PC-3 (cell line): ENCODE results near the gene HS3ST4. TPM values are rescaled to one million over a fixed set of nuclear protein-coding genes. Genes with fewer than 3 reads are reported as not detected.

Source experiments
- ATAC-seq: fragments of 200-7000 bp; cut with Tn5 transposase; 2 replicates; pipeline ENCODE4 v1.9.1; 2020; ENCODE audit warnings: mild to moderate bottlenecking, moderate library complexity
- BruUV-seq: library from RNA; stranded (reverse); fragments of 400-500 nt; replicated peaks from 2 replicates; lab custom pipeline; 2021; lab: Mats Ljungman, UMichigan
- CTCF ChIA-PET: fragments of 300-600 bp; sonication (Branson Sonifier 250); formaldehyde crosslinking; loops from one replicate; lab custom pipeline; 2022; ENCODE audit warnings: antibody characterized with exemption; lab: Charles Lee
- POLR2A ChIA-PET: fragments of 300-600 bp; sonication (Branson Sonifier 250); formaldehyde crosslinking; loops from one replicate; lab custom pipeline; 2022; ENCODE audit warnings: antibody characterized with exemption; ENCODE audit not compliant: unreplicated experiment; lab: Charles Lee
- DNase-seq: peaks from one replicate; pipeline ENCODE4 v3.0.0-alpha.2; 2015
- H2AFZ ChIP-seq: fragments of 300-600 bp; sonication (generic); 2 replicates; pipeline ENCODE4 v1.6.0; 2016; ENCODE audit warnings: antibody characterized with exemption, low read length
- H3F3A ChIP-seq: fragments of 300-600 bp; sonication (generic); one replicate; pipeline ENCODE4 v1.6.0; 2017; ENCODE audit warnings: antibody characterized with exemption, low read length, control low read depth, mild to moderate bottlenecking; ENCODE audit not compliant: unreplicated experiment
- H3K27ac ChIP-seq: fragments of 300-600 bp; sonication (generic); 2 replicates; pipeline ENCODE4 v1.5.1; 2016; ENCODE audit warnings: mild to moderate bottlenecking, low read length
- H3K27me3 ChIP-seq: fragments of 300-600 bp; sonication (generic); 2 replicates; pipeline ENCODE4 v1.6.1; 2016; ENCODE audit warnings: low read length, mixed read lengths
- H3K36me3 ChIP-seq: fragments of 300-600 bp; sonication (generic); 2 replicates; pipeline ENCODE4 v1.6.1; 2016; ENCODE audit warnings: low read depth, mixed run types, low read length, mixed read lengths
- H3K4me1 ChIP-seq: fragments of 300-600 bp; sonication (generic); 2 replicates; pipeline ENCODE4 v1.5.1; 2016; ENCODE audit warnings: low read length; ENCODE audit not compliant: insufficient read depth
- H3K4me2 ChIP-seq: fragments of 300-600 bp; sonication (generic); 2 replicates; pipeline ENCODE4 v1.6.0; 2016; ENCODE audit warnings: low read length
- H3K4me3 ChIP-seq: fragments of 300-600 bp; sonication (generic); 2 replicates; pipeline ENCODE4 v1.5.1; 2016; ENCODE audit warnings: mild to moderate bottlenecking, low read length, mixed read lengths
- H3K79me2 ChIP-seq: fragments of 300-600 bp; sonication (generic); 2 replicates; pipeline ENCODE4 v1.6.1; 2017; ENCODE audit warnings: low read length, mixed read lengths
- H3K9ac ChIP-seq: fragments of 300-600 bp; sonication (generic); 2 replicates; pipeline ENCODE4 v1.6.0; 2016; ENCODE audit warnings: mild to moderate bottlenecking, low read length
- H3K9me2 ChIP-seq: fragments of 300-600 bp; sonication (generic); replicated peaks from 2 replicates; pipeline ENCODE4 v1.6.1; 2016; ENCODE audit warnings: mixed run types, low read length, mixed read lengths
- H3K9me3 ChIP-seq: fragments of 300-600 bp; sonication (generic); 2 replicates; pipeline ENCODE4 v1.6.1; 2016; ENCODE audit warnings: low read length, mixed read lengths
- H4K20me1 ChIP-seq: fragments of 300-600 bp; sonication (generic); 2 replicates; pipeline ENCODE4 v1.6.1; 2016; ENCODE audit warnings: low read length, mixed read lengths
- CTCF ChIP-seq: fragments of 300-600 bp; sonication (generic); conservative IDR thresholded peaks from 2 replicates; pipeline ENCODE4 v1.5.1; 2017; ENCODE audit warnings: antibody characterized with exemption, low read depth, mild to moderate bottlenecking, low read length
- EZH2 ChIP-seq: fragments of 300-600 bp; sonication (generic); IDR thresholded peaks from one replicate; pipeline ENCODE4 v1.6.1; 2017; ENCODE audit warnings: antibody characterized with exemption, mild to moderate bottlenecking, low read length; ENCODE audit not compliant: unreplicated experiment
- EZH2phosphoT487 ChIP-seq: fragments of 300-600 bp; sonication (generic); IDR thresholded peaks from 2 replicates; pipeline ENCODE4 v1.6.1; 2018; ENCODE audit warnings: mild to moderate bottlenecking, antibody characterized with exemption, low read length, borderline replicate concordance
- intact Hi-C: fragments of 100-400 bp; cut with micrococcal nuclease; formaldehyde crosslinking; loops from 2 replicates; pipeline ENCODE4 v1.9.0; 2023
- total RNA-seq: library from RNA; depleted of rRNA; stranded (reverse); fragments of >200 nt; gene quantifications from 2 replicates; pipeline ENCODE4 v1.2.3, GENCODE V29; 2014

HS3ST4 gene
- total RNA-seq, 1 experiment from 2014 or later, result not detected

DNA sequence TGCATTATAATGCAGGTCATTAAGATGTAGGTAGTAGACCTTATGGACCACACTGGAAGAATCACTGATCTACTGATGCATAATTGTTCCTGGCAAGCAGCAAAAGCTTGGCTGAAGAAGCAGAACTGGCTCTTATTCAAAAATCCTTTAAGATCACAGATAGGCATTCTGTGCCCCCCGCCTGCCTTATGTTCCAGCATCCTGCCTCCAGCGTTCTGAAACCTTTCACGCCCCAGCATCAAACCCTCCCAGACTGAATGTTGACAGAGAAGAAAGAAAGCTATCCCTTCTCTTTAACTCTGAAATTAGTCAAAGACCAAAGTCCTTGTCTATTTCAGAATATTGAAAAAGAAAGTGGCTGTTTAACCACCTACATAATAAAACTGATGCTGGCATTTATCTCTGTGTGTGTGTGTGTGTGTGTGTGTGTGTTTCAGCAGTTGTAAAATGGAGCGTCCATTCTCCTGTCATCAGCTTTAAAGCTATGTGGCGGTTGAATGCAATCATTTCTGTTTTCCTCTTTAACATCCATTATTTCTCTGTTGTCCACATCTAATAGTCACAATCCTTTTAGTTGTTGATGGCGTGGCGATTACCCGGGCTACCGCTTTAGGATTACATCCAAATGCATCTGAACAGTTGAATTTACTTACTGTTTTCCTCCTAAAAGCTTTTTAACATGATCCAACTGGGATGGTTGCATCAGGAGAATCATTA, 350.4 kb downstream of the HS3ST4 start:
- H4K20me1 ChIP-seq, result no peaks in the 10 kb centered on the region
- no peaks in the 10 kb centered on the region for H3K9me2 ChIP-seq
- no peaks in the 10 kb centered on the region for H3K27me3 ChIP-seq
- DNase-seq (no peak), ATAC-seq (no peak)
- no peaks in the 10 kb centered on the region for H3K4me1 ChIP-seq
- no peaks in the 10 kb centered on the region for H3K36me3 ChIP-seq
- no peaks in the 10 kb centered on the region for H3K79me2 ChIP-seq
- CTCF ChIA-PET, result no interaction called here
- H2AFZ ChIP-seq, result no peak overlapping the region
- no peak overlapping the region for H3K9ac ChIP-seq
- H3K4me3 ChIP-seq, result no peak overlapping the region
- POLR2A ChIA-PET, result no interaction called here
- no TSS peak for BruUV-seq
- H3K27ac ChIP-seq, result no peak overlapping the region
- TF ChIP-seq CTCF (no peak), EZH2 (no peak), EZH2phosphoT487 (no peak)
- H3F3A ChIP-seq, result no peaks in the 10 kb centered on the region
- no peak overlapping the region for H3K4me2 ChIP-seq
- intact Hi-C loops, result no loop called here
- H3K9me3 ChIP-seq, result no peaks in the 10 kb centered on the region

DNA sequence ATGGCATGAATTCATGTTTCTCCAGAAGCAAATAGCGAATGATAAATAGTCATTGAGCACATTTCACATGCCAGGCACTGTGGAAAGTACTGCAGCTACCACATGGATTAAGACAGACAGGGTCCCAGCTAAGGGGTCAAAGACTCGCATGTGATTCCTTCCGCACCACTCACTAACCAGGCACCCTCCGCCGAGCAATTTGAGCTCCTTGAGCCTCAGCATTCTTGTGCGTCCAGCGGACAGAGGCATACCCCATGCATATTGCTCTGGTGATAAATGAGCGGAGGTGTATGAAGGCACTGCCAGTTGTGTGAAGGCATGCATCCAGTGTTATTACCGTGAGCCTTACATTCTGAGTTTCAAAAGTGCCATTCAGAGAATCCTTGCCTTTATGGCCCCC, 358.7 kb downstream of the HS3ST4 start:
- Histone ChIP-seq H3K9me3 (no peaks in the 10 kb centered on the region), H3K4me2 (no peak overlapping the region), H3K4me3 (no peak overlapping the region), H3K27me3 (no peaks in the 10 kb centered on the region), H3K9ac (no peak overlapping the region), H3K9me2 (no peaks in the 10 kb centered on the region), H3K79me2 (no peaks in the 10 kb centered on the region), H2AFZ (no peak overlapping the region), H3K4me1 (no peaks in the 10 kb centered on the region), H3K36me3 (no peaks in the 10 kb centered on the region), H4K20me1 (no peaks in the 10 kb centered on the region), H3F3A (no peaks in the 10 kb centered on the region), H3K27ac (no peak overlapping the region)
- no TSS peak for BruUV-seq
- DNase-seq (no peak), ATAC-seq (no peak)
- ChIA-PET POLR2A (no interaction called here), CTCF (no interaction called here)
- TF ChIP-seq EZH2phosphoT487 (no peak), CTCF (no peak), EZH2 (no peak)
- intact Hi-C loops, result no loop called here

DNA sequence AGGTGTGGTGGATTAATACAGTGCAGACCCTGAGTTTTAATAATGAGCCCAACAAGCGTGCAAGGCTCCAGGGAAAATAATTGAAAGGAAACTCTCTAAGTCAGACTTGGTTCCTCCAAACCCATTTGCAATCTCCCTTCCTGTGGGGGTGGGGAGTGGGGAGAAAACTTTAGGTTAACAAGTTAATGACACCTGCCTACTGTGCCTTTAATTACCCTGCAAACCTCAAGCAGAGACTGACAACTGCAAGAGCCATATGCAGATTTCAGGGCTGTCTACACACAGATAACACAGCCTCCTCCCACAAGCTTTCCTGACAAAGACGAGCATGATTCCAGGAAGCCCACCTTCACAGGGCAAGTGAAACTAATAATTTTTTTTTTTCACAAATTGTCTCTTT, 359.3 kb downstream of the HS3ST4 start:
- Histone ChIP-seq H3K36me3 (no peaks in the 10 kb centered on the region), H3K79me2 (no peaks in the 10 kb centered on the region), H4K20me1 (no peaks in the 10 kb centered on the region), H3K9ac (no peak overlapping the region), H3K4me3 (no peak overlapping the region), H3K4me2 (no peak overlapping the region), H3K27me3 (no peaks in the 10 kb centered on the region), H3K27ac (no peak overlapping the region), H3K9me3 (no peaks in the 10 kb centered on the region), H3F3A (no peaks in the 10 kb centered on the region), H2AFZ (no peak overlapping the region), H3K4me1 (no peaks in the 10 kb centered on the region), H3K9me2 (no peaks in the 10 kb centered on the region)
- no TSS peak for BruUV-seq
- ChIA-PET CTCF (no interaction called here), POLR2A (no interaction called here)
- intact Hi-C loops, result no loop called here
- DNase-seq, result no peak
- TF ChIP-seq EZH2phosphoT487 (no peak), CTCF (no peak), EZH2 (no peak)
- no peak for ATAC-seq
